Mesendoderm (in vitro differentiated cells): ENCODE measurements around the gene SYT17.
A peak's percentile ranks its signal among the peaks of the same experiment; 100 is the strongest.

ENCODE experiments used
- DNase-seq: peaks from one replicate; pipeline ENCODE4 v3.0.0; 2013
- H2AK5ac ChIP-seq: 2 replicates; pipeline ENCODE4 v1.6.1; 2013; ENCODE audit warnings: low read length, inconsistent platforms
- H2BK120ac ChIP-seq: 2 replicates; pipeline ENCODE4 v1.6.1; 2013; ENCODE audit warnings: low read depth, mild to moderate bottlenecking, low read length, moderate library complexity, mixed read lengths
- H2BK15ac ChIP-seq: replicated peaks from 2 replicates; pipeline ENCODE4 v1.6.1; 2013; ENCODE audit warnings: low read depth, mild to moderate bottlenecking, moderate library complexity
- H2BK5ac ChIP-seq: 2 replicates; pipeline ENCODE4 v1.6.1; 2013; ENCODE audit warnings: low read length, inconsistent platforms
- H3K18ac ChIP-seq: 2 replicates; pipeline ENCODE4 v1.6.1; 2013; ENCODE audit warnings: mild to moderate bottlenecking, low read length, mixed read lengths
- H3K23ac ChIP-seq: one replicate; pipeline ENCODE4 v1.6.1; 2013; ENCODE audit warnings: low read length
- H3K27ac ChIP-seq: 2 replicates; pipeline ENCODE4 v1.5.1; 2013; ENCODE audit warnings: low read depth, mild to moderate bottlenecking, inconsistent platforms, low read length, moderate library complexity
- H3K27me3 ChIP-seq: 2 replicates; pipeline ENCODE4 v1.6.1; 2013; ENCODE audit warnings: low read length, control low read depth, mild to moderate bottlenecking, inconsistent platforms; ENCODE audit not compliant: insufficient read depth, poor library complexity
- H3K36me3 ChIP-seq: 2 replicates; pipeline ENCODE4 v1.6.1; 2013; ENCODE audit warnings: low read length, inconsistent platforms; ENCODE audit not compliant: control insufficient read depth, insufficient read depth
- H3K4ac ChIP-seq: one replicate; pipeline ENCODE4 v1.6.1; 2013; ENCODE audit warnings: low read depth, mild to moderate bottlenecking, low read length, moderate library complexity
- H3K4me1 ChIP-seq: 2 replicates; pipeline ENCODE4 v1.6.1; 2013; ENCODE audit warnings: low read depth, low read length, inconsistent platforms; ENCODE audit not compliant: control insufficient read depth
- H3K4me2 ChIP-seq: 2 replicates; pipeline ENCODE4 v1.6.1; 2013; ENCODE audit warnings: low read length
- H3K4me3 ChIP-seq: 2 replicates; pipeline ENCODE4 v1.5.1; 2013; ENCODE audit warnings: mild to moderate bottlenecking, low read length
- H3K56ac ChIP-seq: one replicate; pipeline ENCODE4 v1.6.1; 2013; ENCODE audit warnings: low read length
- H3K79me1 ChIP-seq: 2 replicates; pipeline ENCODE4 v1.6.1; 2013; ENCODE audit warnings: low read length, inconsistent platforms
- H3K79me2 ChIP-seq: 2 replicates; pipeline ENCODE4 v1.6.1; 2013; ENCODE audit warnings: mild to moderate bottlenecking, low read length; ENCODE audit not compliant: control insufficient read depth, insufficient read depth
- H3K9ac ChIP-seq: 2 replicates; pipeline ENCODE4 v1.6.1; 2013; ENCODE audit warnings: low read length, inconsistent platforms
- H4K5ac ChIP-seq: one replicate; pipeline ENCODE4 v1.6.1; 2013; ENCODE audit warnings: low read length
- H4K8ac ChIP-seq: one replicate; pipeline ENCODE4 v1.6.1; 2013; ENCODE audit warnings: low read depth, mild to moderate bottlenecking, control low read depth, low read length, moderate library complexity
- WGBS: extraction: QIAGEN DNeasy Blood & Tissue Kit; methylation state at CpG from one replicate; pipeline ENCODE4 v1.1.7; 2013; ENCODE audit warnings: low lambda C conversion rate, missing lambda C conversion rate; ENCODE audit not compliant: insufficient coverage; ENCODE audit errors: extremely low coverage; 5-methylcytosine and 5-hydroxymethylcytosine counted together

Gene SYT17

DNA sequence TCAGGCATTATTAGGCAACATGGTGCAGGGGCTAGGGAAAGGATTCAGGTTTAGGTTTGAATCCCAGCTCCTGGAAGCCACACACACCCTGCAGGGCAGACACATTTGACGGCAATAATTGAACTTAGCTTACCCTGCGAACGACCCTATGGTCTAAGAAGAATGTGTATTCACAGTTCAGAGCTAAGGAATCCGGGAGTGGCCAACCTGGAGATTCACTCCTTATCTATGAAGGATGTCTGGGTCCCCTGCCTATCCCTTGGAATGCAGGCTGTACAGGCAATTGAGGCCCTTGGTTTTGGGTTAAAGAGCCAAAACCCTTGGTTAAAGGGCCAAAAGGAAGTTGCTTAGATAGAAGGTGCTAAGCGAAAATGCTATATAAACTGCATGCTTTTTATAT lies 2.9 kb upstream of the SYT17 start:
- Histone ChIP-seq H3K4ac (no peak overlapping the region), H3K27me3 (no peaks in the 10 kb centered on the region), H3K36me3 (no peaks in the 10 kb centered on the region), H4K8ac (no peak overlapping the region), H3K79me1 (no peaks in the 10 kb centered on the region), H3K4me3 (no peak overlapping the region), H3K4me1 (peaks cover 2% of the 10 kb centered on the region), H4K5ac (no peak overlapping the region), H3K18ac (no peak overlapping the region), H3K79me2 (no peaks in the 10 kb centered on the region), H3K56ac (no peak overlapping the region), H2BK5ac (no peak overlapping the region), H3K4me2 (no peak overlapping the region), H2AK5ac (no peak overlapping the region), H3K23ac (no peak overlapping the region), H2BK120ac (no peak overlapping the region), H3K9ac (no peak overlapping the region), H2BK15ac (no peak overlapping the region), H3K27ac (no peak overlapping the region)
- peak; percentile 92 for DNase-seq
- no CpG with 5 or more reads among the region's 5 CpGs for WGBS

GRCh38 chr16:19166500-19166899 lies 1.5 kb upstream of the SYT17 start:
- no peak overlapping the region for H3K4ac ChIP-seq
- no peaks in the 10 kb centered on the region for H3K79me1 ChIP-seq
- no peak overlapping the region for H3K23ac ChIP-seq
- no peak overlapping the region for H3K18ac ChIP-seq
- H3K36me3 ChIP-seq = no peaks in the 10 kb centered on the region
- no peak overlapping the region for H4K5ac ChIP-seq
- H2BK5ac ChIP-seq = no peak overlapping the region
- H3K4me3 ChIP-seq = no peak overlapping the region
- DNase-seq = no peak
- H3K4me1 ChIP-seq = peaks cover 2% of the 10 kb centered on the region
- no peak overlapping the region for H3K4me2 ChIP-seq
- H3K9ac ChIP-seq = no peak overlapping the region
- no peak overlapping the region for H2BK120ac ChIP-seq
- no peak overlapping the region for H2AK5ac ChIP-seq
- no peaks in the 10 kb centered on the region for H3K79me2 ChIP-seq
- H3K27me3 ChIP-seq = no peaks in the 10 kb centered on the region
- H4K8ac ChIP-seq = no peak overlapping the region
- no CpG with 5 or more reads among the region's 2 CpGs for whole genome bisulfite sequencing
- H2BK15ac ChIP-seq = no peak overlapping the region
- no peak overlapping the region for H3K56ac ChIP-seq
- H3K27ac ChIP-seq = no peak overlapping the region

GRCh38 chr16:19168371-19169081 lies 486 bp downstream of the SYT17 start:
- Histone ChIP-seq H3K18ac (peak overlapping the region; percentile 56), H3K79me1 (no peaks in the 10 kb centered on the region), H3K4me1 (peaks cover 2% of the 10 kb centered on the region), H3K36me3 (no peaks in the 10 kb centered on the region), H3K79me2 (no peaks in the 10 kb centered on the region), H3K4ac (peak overlapping the region; percentile 40), H3K23ac (no peak overlapping the region), H3K27ac (no peak overlapping the region), H3K56ac (peak overlapping the region; percentile 91), H4K8ac (no peak overlapping the region), H3K4me3 (peak overlapping the region; percentile 66), H4K5ac (no peak overlapping the region), H2AK5ac (no peak overlapping the region), H3K4me2 (peak overlapping the region; percentile 68), H3K9ac (peak overlapping the region; percentile 53), H2BK15ac (no peak overlapping the region), H3K27me3 (no peaks in the 10 kb centered on the region), H2BK5ac (no peak overlapping the region), H2BK120ac (no peak overlapping the region)
- WGBS = no CpG with 5 or more reads among the region's 68 CpGs
- DNase-seq = no peak

DNA sequence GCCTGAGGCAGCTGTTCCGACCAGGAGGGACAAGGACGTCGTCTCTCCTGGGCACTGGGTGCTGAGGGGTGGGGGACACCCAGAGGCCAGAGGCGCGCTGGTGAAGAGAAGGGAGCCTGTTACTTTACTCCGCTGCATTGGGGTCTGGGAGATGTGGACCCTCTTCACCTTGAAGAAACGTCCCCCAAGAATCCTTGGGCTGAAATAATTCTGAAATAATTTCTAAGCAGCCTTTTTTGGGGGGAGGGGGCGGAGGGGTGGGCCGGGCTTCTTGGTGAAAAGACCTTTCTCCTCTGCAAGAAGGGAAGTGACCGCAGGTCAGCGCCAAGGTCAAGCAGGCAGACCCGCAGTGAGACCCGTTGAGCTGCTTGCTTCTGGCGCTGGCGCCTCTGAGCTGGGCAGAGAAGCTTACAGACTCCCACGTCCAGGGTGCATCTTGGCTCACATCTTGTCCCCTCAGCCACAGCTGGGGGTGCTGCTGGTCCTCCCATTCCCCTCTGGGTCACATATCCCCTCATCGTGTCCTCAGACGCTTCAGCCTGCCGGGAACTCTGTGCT lies 1.1 kb downstream of the SYT17 start:
- H3K36me3 ChIP-seq = no peaks in the 10 kb centered on the region
- no peak for DNase-seq
- WGBS = no CpG with 5 or more reads among the region's 19 CpGs

GRCh38 chr16:19170043-19170655 lies 2.1 kb downstream of the SYT17 start:
- no peak overlapping the region for H4K5ac ChIP-seq
- WGBS = no CpG with 5 or more reads among the region's 7 CpGs
- H2BK15ac ChIP-seq = no peak overlapping the region
- no peak overlapping the region for H2AK5ac ChIP-seq
- no peak overlapping the region for H3K18ac ChIP-seq
- H3K4ac ChIP-seq = no peak overlapping the region
- H3K23ac ChIP-seq = no peak overlapping the region
- no peak overlapping the region for H3K56ac ChIP-seq
- DNase-seq = no peak
- no peak overlapping the region for H2BK120ac ChIP-seq
- H3K27ac ChIP-seq = no peak overlapping the region
- no peak overlapping the region for H4K8ac ChIP-seq
- no peaks in the 10 kb centered on the region for H3K79me2 ChIP-seq
- H3K36me3 ChIP-seq = no peaks in the 10 kb centered on the region
- H2BK5ac ChIP-seq = no peak overlapping the region
- no peak overlapping the region for H3K4me2 ChIP-seq
- no peaks in the 10 kb centered on the region for H3K79me1 ChIP-seq
- H3K4me1 ChIP-seq = no peaks in the 10 kb centered on the region
- no peak overlapping the region for H3K9ac ChIP-seq
- H3K4me3 ChIP-seq = no peak overlapping the region
- H3K27me3 ChIP-seq = no peaks in the 10 kb centered on the region

More for the DNA sequence above, 1.1 kb downstream of the SYT17 start:
- Histone ChIP-seq H4K5ac (no peak overlapping the region), H3K18ac (no peak overlapping the region), H2BK5ac (no peak overlapping the region), H3K56ac (peak overlapping the region; percentile 42), H3K27ac (no peak overlapping the region), H4K8ac (no peak overlapping the region), H3K79me2 (no peaks in the 10 kb centered on the region), H3K4ac (no peak overlapping the region), H3K23ac (no peak overlapping the region), H3K27me3 (no peaks in the 10 kb centered on the region), H2BK120ac (no peak overlapping the region), H3K4me3 (no peak overlapping the region), H3K9ac (no peak overlapping the region), H3K79me1 (no peaks in the 10 kb centered on the region), H3K4me2 (peak overlapping the region; percentile 68), H2AK5ac (no peak overlapping the region), H3K4me1 (peaks cover 2% of the 10 kb centered on the region), H2BK15ac (no peak overlapping the region)
